RWPE2 (cell line): ENCODE data around the gene DAAM1.

Experiments used
- ATAC-seq: fragments of 200-7000 bp; cut with Tn5 transposase; 3 replicates; pipeline ENCODE4 v1.9.1; 2021; ENCODE audit warnings: low read depth
- DNase-seq: peaks from one replicate; pipeline ENCODE4 v3.0.0-alpha.2; 2020; ENCODE audit warnings: low spot score
- H3K27ac ChIP-seq: fragments of 450-650 bp; 2 replicates; pipeline ENCODE4 v1.5.1; 2017; ENCODE audit warnings: mild to moderate bottlenecking; ENCODE audit not compliant: poor library complexity, severe bottlenecking
- H3K27me3 ChIP-seq: fragments of 250-450 bp; sonication (Bioruptor Pico); 2 replicates; pipeline ENCODE4 v1.5.1; 2021; ENCODE audit warnings: mild to moderate bottlenecking, moderate library complexity; ENCODE audit not compliant: insufficient read depth, poor library complexity, severe bottlenecking
- H3K36me3 ChIP-seq: fragments of 250-450 bp; sonication (Bioruptor Pico); 2 replicates; pipeline ENCODE4 v1.5.1; 2020; ENCODE audit warnings: low read depth, mild to moderate bottlenecking, moderate library complexity
- H3K4me1 ChIP-seq: fragments of 250-450 bp; sonication (Bioruptor Pico); 2 replicates; pipeline ENCODE4 v1.5.1; 2021; ENCODE audit warnings: mild to moderate bottlenecking, moderate library complexity; ENCODE audit not compliant: insufficient read depth, poor library complexity, severe bottlenecking
- H3K4me3 ChIP-seq: fragments of 250-450 bp; sonication (Bioruptor Pico); 2 replicates; pipeline ENCODE4 v1.5.1; 2021; ENCODE audit warnings: mild to moderate bottlenecking, moderate library complexity; ENCODE audit not compliant: severe bottlenecking
- H3K9me3 ChIP-seq: fragments of 250-450 bp; sonication (Bioruptor Pico); 2 replicates; pipeline ENCODE4 v1.5.1; 2021; ENCODE audit warnings: mild to moderate bottlenecking, moderate library complexity; ENCODE audit not compliant: severe bottlenecking
- TF ChIP-seq, protein P1 (sequence below): fragments of 450-650 bp; IDR thresholded peaks from one replicate; pipeline ENCODE4 v1.5.1; 2017; ENCODE audit warnings: mild to moderate bottlenecking, moderate library complexity; ENCODE audit not compliant: poor library complexity, severe bottlenecking

The DAAM1 gene

DNA sequence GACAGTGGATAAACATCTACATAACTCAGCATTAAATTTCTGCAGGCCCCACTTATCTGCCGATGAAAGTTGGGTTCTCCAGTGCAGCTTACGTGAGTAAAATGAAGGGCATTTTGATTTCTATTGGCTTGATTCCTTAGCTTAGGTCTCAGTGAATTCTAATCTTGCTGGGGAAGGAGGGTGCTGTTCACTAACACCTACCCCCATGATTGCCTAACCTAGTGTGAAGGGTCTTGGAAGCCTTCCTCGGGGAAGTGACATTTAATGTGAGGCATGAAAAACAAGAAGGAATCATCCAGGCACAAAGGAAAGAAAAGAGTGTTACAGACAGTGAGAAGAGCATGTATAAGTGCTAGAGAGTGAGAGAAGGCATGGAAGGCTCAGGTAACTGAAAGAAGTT lies 81.0 kb downstream of the DAAM1 start:
- no peak overlapping the region for H3K27ac ChIP-seq
- DNase-seq (no peak), ATAC-seq (no peak)
- no peak overlapping the region for H3K4me3 ChIP-seq
- no peaks in the 10 kb centered on the region for H3K27me3 ChIP-seq
- no peaks in the 10 kb centered on the region for H3K36me3 ChIP-seq
- no peaks in the 10 kb centered on the region for H3K9me3 ChIP-seq
- H3K4me1 ChIP-seq = peaks cover 49% of the 10 kb centered on the region
- TF ChIP-seq, protein P1, sequence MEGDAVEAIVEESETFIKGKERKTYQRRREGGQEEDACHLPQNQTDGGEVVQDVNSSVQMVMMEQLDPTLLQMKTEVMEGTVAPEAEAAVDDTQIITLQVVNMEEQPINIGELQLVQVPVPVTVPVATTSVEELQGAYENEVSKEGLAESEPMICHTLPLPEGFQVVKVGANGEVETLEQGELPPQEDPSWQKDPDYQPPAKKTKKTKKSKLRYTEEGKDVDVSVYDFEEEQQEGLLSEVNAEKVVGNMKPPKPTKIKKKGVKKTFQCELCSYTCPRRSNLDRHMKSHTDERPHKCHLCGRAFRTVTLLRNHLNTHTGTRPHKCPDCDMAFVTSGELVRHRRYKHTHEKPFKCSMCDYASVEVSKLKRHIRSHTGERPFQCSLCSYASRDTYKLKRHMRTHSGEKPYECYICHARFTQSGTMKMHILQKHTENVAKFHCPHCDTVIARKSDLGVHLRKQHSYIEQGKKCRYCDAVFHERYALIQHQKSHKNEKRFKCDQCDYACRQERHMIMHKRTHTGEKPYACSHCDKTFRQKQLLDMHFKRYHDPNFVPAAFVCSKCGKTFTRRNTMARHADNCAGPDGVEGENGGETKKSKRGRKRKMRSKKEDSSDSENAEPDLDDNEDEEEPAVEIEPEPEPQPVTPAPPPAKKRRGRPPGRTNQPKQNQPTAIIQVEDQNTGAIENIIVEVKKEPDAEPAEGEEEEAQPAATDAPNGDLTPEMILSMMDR = no peak

- Histone ChIP-seq H3K27ac (peak overlapping the region; percentile 15), H3K27me3 (no peaks in the 10 kb centered on the region), H3K9me3 (no peaks in the 10 kb centered on the region), H3K36me3 (no peaks in the 10 kb centered on the region), H3K4me1 (peaks cover 65% of the 10 kb centered on the region), H3K4me3 (no peak overlapping the region)
- ATAC-seq (no peak), DNase-seq (no peak)
- TF ChIP-seq, protein P1 = no peak
Observed at GRCh38 chr14:59271256-59271655, 82.8 kb downstream of the DAAM1 start.

DNA sequence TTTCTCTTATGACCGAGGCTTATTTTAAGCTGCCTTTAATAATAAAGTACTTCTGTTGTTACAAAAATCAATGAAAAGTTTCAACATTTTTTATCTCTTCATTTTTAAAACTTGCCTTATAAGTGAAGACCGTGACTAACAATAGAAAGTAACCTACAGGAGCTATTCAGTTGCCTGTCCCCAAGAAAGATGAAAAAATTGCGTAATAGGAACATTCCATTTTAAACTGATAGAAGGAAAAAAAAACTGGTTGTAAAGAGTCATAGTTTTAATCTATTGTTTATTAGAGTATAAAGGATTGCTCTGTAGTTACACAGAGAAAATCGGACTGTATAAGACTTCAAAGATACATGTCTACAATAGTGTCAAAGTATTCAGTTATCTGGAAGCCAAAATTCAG lies 83.3 kb downstream of the DAAM1 start:
- ATAC-seq = no peak
- Histone ChIP-seq H3K27ac (peak overlapping the region; percentile 15), H3K4me1 (peaks cover 67% of the 10 kb centered on the region), H3K4me3 (no peak overlapping the region), H3K9me3 (no peaks in the 10 kb centered on the region), H3K36me3 (no peaks in the 10 kb centered on the region), H3K27me3 (no peaks in the 10 kb centered on the region)
- DNase-seq = no peak
- TF ChIP-seq, protein P1 = no peak

- DNase-seq (no peak), ATAC-seq (no peak)
- TF ChIP-seq, protein P1 = no peak
- no peaks in the 10 kb centered on the region for H3K27me3 ChIP-seq
- no peaks in the 10 kb centered on the region for H3K9me3 ChIP-seq
- peaks cover 65% of the 10 kb centered on the region for H3K4me1 ChIP-seq
- no peak overlapping the region for H3K4me3 ChIP-seq
- H3K36me3 ChIP-seq = no peaks in the 10 kb centered on the region
- H3K27ac ChIP-seq = no peak overlapping the region
Observed at GRCh38 chr14:59272633-59273032, 84.2 kb downstream of the DAAM1 start.

DNA sequence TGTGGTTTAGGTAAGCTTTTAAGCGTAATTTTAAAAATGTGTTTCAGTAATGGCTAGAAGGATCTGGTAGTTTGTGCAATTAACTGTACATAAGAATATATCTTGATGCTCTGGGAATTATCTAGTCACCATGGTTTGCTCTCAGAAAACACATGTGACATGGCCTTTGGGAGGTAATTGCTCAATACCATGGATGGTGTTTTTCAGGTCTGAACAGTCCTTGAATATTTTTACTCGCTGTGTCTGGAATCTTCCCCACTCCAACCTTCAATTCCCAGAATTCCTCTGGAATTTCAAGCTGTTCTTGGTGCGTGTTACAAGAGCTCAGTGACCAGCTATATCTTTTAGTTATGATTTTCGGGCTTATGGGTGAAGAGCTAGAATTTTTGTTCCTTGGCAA lies 85.3 kb downstream of the DAAM1 start:
- Histone ChIP-seq H3K4me1 (peaks cover 65% of the 10 kb centered on the region), H3K4me3 (no peak overlapping the region), H3K9me3 (no peaks in the 10 kb centered on the region), H3K27me3 (no peaks in the 10 kb centered on the region), H3K27ac (no peak overlapping the region), H3K36me3 (no peaks in the 10 kb centered on the region)
- ATAC-seq (no peak), DNase-seq (no peak)
- TF ChIP-seq, protein P1 = no peak
